ENCODE results near the gene CYP20A1.
"Not testable (repeated sequence)": the region's sequence is repeated elsewhere in the genome, so short reads cannot be mapped to it uniquely, and the experiment has no call there.

The CYP20A1 gene

DNA sequence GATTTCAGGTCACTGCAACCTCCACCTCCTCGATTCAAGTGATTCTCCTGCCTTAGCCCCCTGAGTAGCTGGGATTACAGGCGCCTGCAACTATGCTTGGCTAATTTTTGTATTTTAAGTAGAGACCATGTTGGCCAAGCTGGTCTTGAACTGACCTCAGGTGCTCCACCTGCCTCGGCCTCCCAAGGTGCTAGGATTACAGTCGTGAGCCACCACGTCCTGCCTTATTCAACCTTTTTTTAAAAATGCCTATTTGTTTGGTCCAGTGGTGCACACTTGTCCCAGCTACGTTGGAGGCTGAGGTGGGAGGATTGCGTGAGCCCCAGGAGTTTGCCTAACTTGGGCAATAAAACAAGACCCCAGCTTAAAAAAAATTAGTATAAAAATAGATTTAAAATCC is 43.3 kb downstream of the CYP20A1 start:
- DNase-seq: no peak

DNA sequence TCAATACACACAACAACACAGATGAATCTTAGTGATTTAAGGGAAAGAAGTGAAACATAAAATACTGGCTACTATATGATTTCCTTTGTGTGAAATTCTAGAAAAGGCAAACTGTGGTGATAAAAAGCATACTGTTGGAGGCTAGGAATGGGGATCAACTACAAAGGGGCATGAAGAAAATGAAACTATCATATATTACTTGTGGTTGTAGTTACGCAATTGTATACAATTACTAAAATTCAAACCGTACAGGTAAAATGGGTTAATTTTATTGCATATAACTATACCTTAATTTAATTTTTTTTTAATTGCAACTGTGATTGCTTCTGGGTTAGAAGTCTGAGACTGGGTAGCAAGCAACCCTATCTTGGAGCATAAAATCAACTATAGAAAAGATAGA is 47.7 kb downstream of the CYP20A1 start:
- DNase-seq: no peak

DNA sequence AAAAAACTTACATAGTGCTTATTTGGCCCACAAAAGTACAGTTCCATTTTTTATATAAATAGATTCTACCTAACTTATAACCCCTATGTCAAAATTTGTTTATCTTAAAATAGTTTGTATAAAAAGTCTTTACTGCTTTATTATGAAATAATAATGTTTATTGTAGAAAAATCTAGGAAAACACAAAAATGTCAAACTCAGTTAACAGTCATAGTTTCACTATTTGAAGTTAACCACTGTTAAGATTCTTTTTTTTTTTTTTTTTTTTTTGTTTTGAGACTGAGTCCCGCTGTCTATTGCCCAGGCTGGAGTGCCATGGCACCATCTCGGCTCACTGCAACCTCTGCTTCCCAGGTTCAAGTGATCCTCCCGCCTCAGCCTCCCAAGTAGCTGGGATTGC is 62.8 kb downstream of the CYP20A1 start:
- no peak for DNase-seq

DNA sequence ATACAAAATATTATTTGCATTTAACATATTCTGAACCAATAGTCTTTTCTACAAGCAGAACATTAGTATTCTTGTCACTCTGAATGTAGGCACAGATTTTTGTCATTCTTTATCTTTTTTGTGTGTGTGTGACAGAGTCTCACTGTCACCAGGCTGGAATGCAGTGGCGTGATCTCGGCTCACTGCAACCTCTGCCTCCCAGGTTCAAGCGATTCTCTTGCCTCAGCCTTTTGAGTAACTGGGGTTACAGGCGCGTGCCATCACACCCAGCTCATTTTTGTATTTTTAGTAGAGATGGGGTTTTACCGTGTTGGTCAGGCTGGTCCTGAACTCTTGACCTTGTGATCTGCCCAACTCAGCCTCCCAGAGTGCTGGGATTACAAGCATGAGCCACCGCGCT is 63.8 kb downstream of the CYP20A1 start:
- DNase-seq: not testable (repeated sequence)

DNA sequence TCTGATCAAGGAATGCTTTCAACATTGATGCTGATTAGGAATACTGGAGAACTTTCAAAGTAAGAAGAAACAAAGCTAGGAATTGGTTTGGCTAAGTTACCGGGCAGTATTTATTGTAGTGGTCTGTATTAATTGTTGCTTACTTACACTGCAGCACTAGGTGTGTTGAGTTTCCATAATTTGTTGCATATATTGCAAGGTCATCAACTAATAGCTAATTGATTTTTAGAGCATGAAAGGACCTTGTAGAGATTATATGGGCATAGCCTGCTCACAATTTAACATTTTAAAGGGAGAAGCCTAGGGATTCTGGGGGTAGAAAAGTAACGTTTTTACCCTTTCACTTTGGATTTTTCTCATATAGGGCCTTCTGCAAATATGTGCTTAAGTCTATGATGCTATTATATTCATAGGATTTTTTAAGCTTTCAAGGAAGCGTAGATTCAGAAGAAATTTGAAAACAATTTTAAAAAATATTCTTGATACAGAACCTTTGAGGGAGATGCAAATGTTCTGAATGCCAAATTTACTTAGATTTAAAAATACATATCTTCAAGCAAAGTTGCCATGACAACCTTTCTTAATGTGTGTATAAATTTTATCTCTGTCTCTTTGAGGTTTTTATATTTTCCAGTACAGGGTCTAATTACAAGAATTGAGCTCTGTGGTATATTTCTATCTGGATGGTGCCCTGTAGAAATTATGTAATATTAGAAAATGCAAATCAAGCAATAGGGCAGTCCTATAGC is 72.0 kb downstream of the CYP20A1 start:
- no peak for DNase-seq

DNA sequence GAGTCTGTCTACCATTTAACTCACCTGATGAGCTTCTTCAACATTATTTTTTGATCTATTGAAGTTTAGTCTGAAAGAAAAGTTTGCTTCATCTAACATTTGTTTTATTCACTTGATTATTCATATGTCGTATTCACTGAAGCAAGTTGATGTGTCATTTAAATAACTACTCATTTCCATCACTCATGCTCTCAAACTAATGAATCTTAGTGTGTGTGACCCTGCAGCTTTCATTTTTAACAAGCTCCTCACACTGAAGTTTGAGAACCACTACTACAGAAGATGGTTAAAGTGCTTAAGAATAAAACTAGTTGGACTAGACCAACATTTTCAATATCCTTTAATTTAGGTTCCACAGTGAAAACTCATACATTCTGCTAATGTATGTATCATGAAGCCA is 87.5 kb downstream of the CYP20A1 start:
- DNase-seq: no peak

DNA sequence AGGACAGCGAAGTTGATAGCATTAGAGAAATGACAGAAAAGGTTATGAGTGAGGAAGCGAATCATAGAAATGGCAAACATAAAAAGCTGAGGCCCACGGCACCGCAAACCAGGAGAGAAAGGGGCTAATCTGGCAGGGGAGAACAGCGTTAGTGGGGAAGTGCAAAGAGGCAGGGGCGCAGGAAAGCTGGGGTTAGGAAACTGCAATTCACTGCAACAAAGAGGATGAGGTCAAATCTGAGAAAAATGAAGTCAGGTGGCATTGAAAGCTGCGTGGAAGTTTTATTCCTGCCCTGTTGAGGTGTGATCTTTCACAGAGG is 88.7 kb downstream of the CYP20A1 start:
- DNase-seq: peak; percentile 9

DNA sequence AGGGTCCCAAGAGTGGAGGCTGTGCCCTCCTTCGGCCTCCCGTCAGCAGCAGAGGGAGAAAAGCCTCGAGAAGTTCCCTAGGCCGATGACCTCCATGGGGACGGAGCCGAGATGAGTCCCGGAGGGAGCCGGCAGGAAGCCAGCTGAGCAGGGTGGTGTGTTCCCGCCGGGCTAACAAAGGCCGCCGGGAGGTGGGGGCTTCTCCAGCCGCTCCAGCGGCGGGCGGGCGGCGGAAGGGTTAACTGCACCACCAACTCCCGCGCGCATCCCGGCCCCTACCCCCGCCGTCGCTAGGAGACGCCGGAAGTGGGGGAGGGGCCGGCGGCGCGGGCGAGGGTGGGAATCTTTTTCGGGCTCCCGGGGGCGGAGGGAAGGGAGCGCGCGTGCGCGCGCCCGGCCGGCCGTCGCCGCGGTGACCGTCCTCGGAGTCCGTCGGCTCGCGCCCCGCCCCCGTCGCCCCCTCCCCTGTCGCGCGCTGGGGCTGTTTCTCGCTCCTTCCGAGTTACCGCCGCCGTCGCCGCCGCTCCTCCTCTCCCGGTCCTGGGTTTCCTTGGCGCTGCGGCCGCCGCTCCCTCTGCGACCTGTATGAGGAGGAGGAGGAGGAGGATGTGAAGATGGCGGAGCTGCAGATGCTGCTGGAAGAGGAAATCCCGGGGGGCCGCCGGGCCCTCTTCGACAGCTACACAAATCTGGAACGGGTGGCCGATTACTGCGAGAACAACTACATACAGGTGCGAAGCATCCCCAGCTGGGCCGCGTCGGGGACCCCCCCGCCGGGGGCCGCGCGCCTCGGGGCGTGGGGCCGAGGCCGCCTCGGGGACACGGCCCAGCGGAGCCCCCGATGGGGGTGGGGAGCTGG is 89.3 kb downstream of the CYP20A1 start, which contains the start of gene ABI2:
Gene ABI2, plus strand, starts transcription at position 494 of the 859 bp plus-strand sequence. Its CDS starts 121 bp downstream, at position 615.
- DNase-seq: peak; percentile 76

DNA sequence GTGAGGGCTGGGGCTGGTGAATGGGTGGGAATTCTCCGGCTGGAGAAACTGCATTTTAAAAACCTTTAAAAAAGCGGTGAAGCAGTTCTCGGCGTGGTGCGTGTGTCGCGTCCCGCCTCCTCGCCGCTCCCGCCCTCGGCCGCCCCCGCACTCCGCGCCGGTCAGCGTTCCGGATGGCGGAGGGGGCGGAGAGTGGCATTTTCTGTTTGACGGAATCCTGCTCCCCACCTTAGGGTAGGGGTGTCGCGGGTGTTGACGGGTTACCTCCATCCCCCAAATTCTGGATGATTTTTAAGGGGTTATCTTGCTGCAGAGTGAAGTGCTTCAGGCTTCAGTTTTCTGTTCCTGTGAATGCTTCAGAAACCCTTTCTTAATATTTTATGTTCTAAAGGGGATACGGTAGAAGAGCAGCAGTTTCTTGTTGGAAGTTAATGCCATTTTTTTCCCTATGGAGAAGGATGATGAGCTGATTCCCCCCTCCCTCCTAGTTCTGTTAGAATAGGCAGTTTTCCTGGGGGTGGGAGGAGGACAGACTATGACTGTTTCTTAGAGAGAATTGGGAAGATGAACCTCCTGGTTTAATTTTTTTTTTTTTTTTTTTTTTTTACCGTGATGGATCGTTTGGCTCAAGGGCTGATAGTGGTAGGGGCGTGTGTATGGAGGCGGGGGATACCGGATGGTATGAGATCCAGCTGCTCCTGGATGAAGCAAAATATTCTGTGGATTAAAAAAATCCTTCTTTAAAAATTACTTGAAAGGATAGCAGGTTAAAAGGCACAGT is 90.1 kb downstream of the CYP20A1 start:
- no peak for DNase-seq

DNA sequence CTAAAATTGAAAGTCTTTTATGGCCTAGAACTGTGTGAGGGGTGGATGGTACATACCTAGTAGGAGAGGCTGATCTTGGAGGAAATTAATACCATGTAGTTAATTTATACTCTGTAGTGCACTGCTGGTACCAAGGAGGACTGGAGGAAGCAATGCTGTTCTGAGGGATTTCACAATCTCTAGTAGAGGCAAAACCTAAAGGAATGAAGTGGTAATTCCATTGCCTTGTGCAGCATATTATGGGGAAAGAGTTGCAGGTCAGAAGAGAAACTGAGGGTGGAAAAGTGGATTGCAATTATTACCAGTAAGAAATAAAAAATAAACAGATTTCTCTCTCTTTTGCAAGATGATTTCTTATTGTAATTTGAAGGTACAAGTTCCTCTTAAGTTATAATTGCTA is 91.6 kb downstream of the CYP20A1 start:
- DNase-seq: no peak

DNA sequence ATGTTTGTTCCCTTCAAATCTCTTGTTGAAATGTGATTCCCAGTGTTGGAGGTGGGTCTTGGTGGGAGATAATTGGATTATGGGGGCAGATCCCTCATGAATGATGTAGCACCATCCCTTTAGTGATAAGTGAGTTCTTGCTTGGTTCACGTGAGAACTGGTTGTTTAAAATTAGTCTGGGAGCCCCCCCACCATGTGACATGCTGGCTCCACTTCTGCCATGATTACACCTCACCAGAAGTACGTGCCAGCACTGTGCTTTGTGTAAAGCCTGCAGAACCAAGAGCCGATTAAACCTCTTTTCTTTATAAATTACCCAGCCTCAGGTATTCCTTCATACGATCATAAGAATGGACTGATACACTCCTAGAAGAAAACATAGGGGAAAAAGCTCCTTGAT is 99.5 kb downstream of the CYP20A1 start:
- no peak for DNase-seq

DNA sequence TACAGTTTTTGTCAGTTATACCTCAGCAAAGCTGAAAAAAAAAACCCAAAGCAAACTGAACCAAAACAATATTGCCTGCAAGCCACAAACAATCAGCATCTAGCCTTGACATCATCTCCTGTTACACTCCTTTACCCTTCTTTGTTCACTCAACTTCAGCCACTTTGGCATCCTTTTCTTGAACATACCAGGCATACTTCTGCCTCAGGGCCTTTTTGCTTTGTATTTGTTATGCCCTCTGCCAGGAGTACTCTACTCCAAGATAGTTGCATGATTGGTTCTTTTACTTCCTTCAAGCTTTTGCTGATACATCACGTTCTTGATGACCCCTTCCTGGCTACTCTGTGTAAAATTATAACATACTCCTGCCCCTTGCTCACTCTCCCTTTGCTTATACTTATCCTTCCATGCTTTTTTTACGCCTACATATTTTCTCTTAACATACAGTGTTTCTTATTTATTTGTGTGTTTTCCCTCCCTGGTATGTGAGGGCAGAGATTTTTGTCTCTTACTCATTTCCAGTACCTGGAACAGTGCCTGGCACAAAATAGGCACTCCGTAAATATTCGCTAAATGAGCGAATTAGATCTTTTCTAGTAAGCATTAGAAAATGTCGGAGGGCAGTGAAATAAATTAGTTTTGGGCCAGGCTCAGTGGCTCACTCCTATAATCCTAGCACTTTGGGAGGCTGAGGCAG is 102.1 kb downstream of the CYP20A1 start:
- DNase-seq: no peak

DNA sequence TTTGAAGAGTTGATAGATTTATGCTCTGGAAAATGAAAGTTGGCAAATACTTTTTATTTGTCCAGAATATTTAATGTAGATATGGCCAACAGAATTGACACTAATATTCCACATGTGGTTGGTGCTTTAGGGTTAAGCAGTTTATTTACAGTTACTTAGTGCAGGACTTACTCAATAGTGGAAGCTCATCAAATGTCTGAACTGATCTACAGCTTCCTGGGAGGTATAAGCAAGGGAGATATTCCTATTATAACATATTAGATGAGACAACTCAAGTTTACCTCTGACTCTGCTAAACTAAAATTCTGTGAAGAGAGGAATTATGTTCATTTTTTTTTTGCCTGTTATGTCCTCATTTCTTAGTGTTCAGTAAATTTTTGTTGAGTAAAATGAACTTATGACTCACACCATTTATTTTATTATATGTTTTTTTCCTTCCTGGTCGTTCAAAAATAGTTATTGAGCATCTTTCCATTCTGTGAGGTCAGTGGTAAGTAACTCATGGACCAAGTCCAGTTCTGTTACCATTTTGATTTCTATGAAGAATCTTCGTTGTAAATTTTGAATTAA is 103.0 kb downstream of the CYP20A1 start:
- DNase-seq: no peak

DNA sequence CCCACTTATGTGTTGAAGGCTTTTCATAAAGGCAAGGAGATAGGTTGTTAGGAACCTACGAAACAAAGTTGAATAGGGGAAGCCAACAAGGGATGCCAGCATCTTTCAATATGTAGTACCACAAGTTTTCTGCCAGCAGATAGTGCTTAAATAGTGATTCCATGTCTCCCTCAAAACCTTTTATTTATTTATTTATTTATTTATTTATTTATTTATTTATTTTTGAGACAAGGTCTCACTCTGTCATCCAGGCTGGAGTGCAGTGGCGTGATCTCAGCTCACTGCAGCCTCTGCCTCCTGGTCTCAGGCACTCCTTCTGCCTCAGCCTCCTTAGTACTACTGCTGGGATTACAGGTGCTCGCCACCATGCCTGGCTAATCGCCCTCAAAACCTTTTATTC is 103.6 kb downstream of the CYP20A1 start:
- not testable (repeated sequence) for DNase-seq

DNA sequence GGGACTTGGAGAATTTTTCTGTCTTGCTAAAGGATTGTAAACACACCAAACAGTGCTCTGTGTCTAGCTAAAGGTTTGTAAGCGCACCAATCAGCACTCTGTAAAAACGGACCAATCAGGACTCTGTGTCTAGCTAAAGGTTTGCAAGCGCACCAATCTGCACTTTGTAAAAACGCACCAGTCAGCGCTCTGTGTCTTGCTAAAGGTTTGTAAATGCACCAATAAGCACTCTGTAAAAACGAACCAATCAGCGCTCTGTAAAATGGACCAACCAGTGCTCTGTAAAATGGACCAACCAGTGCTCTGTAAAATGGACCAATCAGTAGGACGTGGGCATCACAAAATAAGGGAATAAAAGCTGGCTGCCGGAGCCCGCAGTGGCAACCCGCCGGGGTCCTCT is 105.8 kb downstream of the CYP20A1 start:
- no peak for DNase-seq

DNA sequence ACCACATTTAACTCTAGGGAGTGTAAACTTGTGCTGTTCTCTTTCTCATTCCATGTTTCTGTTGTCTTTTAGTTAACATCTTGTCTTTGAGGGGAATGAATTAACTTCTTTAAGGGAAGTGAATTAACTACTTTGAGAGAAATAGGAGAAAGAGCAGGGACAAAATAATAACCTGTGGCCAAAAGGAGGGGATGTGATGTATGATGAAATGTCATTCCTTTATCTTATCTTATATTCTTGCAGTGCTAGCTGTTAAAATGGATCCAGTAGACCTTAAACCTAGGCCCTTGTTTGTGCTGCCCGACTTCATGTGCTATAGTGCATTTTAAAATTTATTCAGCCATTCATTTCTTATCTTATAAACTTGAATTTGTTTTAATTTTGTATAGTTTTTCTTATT is 107.8 kb downstream of the CYP20A1 start:
- DNase-seq: no peak

DNA sequence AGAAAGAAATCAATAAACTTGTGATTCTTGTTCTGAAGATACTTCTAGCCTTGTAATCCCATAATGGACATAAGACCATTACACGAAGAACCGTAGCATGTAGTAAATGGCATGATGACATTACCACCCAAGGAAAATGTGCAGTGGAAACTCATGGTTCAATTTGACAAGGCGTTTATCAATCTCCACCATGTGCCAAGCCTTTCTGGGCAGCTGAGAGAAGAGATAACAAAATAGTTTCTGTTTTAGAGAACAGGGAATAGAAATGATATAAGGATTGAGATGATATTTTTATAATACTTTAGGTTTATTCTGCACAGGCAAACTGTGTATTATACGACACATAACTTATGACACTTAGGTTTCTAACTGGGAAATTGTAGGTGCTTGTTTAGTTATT is 108.6 kb downstream of the CYP20A1 start:
- no peak for DNase-seq

DNA sequence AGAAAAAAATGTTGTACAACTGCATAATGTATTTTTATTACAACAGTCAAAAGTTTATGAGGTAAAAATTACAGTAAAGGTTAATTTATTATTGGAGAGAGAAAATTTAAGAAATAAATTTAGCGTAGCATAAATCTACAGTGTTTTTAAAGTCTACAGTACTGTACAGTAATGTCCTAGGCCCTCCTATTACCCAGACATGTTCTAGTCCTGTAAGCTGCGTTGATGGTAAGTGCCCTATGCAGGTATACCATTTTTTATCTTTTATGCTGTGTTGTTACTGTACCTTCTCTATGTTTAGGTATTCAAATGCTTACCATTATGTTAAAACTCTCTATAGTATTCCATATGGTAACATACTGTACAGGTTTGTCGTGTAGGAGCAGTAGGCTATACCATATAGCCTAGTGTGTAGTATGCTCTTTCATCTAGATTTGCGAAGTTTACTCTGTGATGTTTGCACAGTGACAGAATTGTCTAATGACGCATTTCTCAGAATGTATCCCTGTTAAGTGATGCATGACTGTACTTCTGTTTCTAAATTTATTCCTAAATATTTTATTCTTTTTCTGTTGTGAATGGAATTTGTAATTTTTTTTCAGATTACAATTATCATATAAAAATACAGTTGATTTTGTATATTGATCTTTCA is 113.9 kb downstream of the CYP20A1 start:
- DNase-seq: no peak

DNA sequence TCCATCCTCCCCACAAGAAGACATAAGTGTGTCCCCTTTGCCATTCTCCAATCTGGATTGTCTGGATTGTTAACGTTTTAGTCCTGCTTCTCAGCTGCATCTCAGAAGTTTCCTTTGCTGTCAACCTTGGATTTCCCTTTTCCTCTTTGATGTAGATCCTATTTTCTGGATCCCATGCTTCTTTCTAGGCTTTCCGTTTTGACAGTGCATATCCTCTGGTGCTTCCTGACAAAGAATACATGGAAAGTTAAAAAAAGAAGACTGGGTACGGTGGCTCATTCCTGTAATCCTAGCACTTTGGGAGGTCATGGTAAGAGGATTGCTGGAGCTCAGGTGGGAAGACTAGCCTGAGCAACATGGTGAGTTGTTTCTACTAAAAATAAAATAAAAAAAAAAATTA is 116.1 kb downstream of the CYP20A1 start:
- DNase-seq: no peak

Data from NCI-H2107 (cell line).